ENCODE measurements around the gene SYMPK.

SYMPK gene

DNA sequence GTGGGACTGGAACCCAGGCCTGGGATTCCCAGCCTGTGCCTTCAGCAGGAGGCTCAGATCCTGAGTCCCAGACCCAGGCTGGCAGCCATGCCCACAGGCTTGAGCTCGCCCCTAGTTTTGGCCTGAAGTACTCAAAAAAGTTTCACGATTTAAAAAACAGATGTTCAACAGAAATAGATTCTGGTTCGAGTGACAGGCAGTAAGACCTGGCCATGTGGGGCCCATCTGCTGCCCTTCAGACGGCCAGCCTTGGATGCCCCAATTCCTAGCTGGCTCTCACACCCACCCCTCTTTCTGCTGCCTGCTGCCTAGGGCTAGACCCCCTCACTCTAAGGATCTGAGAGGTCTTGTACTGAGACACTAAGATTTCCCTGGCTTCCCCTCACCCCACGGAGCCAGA lies 77.8 kb downstream of the SYMPK start:
- H3K4me1 ChIP-seq (ENCODE audit: low read length) = peaks cover 18% of the 10 kb centered on the region
- TF ChIP-seq, protein P1, sequence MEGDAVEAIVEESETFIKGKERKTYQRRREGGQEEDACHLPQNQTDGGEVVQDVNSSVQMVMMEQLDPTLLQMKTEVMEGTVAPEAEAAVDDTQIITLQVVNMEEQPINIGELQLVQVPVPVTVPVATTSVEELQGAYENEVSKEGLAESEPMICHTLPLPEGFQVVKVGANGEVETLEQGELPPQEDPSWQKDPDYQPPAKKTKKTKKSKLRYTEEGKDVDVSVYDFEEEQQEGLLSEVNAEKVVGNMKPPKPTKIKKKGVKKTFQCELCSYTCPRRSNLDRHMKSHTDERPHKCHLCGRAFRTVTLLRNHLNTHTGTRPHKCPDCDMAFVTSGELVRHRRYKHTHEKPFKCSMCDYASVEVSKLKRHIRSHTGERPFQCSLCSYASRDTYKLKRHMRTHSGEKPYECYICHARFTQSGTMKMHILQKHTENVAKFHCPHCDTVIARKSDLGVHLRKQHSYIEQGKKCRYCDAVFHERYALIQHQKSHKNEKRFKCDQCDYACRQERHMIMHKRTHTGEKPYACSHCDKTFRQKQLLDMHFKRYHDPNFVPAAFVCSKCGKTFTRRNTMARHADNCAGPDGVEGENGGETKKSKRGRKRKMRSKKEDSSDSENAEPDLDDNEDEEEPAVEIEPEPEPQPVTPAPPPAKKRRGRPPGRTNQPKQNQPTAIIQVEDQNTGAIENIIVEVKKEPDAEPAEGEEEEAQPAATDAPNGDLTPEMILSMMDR (IDR thresholded peaks at IDR 0.05; ENCODE audit: low read depth, low read length) = no peak
- no peak for TF ChIP-seq EZH2phosphoT487 (IDR thresholded peaks at IDR 0.05; ENCODE audit: low read depth)
- H3K4me3 ChIP-seq (ENCODE audit: low read length) = no peak overlapping the region
- H3K79me2 ChIP-seq (ENCODE audit: low read length) = no peaks in the 10 kb centered on the region
- 0 out of 2 replicates have a peak, but pooled peaks cover 10% of the 10 kb centered on the region for H4K20me1 ChIP-seq (ENCODE audit: insufficient read depth, low read length)
- H3K27ac ChIP-seq (ENCODE audit: low read length) = no peak overlapping the region
- H3K36me3 ChIP-seq (replicated peaks; ENCODE audit: low read depth, low read length) = peaks cover 22% of the 10 kb centered on the region
- no peak overlapping the region for H2AFZ ChIP-seq (ENCODE audit: low read depth, low read length)
- H3K4me2 ChIP-seq (ENCODE audit: low read length) = no peak overlapping the region
- no peaks in the 10 kb centered on the region for H3K9me3 ChIP-seq (ENCODE audit: insufficient read depth, low read length)
- no peaks in the 10 kb centered on the region for H3K27me3 ChIP-seq (ENCODE audit: low read depth, low read length)
- H3K9ac ChIP-seq (ENCODE audit: low read length) = no peak overlapping the region

- H4K20me1 ChIP-seq (ENCODE audit: insufficient read depth, low read length) = 0 out of 2 replicates have a peak, but pooled peaks cover 10% of the 10 kb centered on the region
- H3K79me2 ChIP-seq (ENCODE audit: low read length) = no peaks in the 10 kb centered on the region
- H3K4me1 ChIP-seq (ENCODE audit: low read length) = peaks cover 22% of the 10 kb centered on the region
- H3K4me3 ChIP-seq (ENCODE audit: low read length) = no peak overlapping the region
- H3K4me2 ChIP-seq (ENCODE audit: low read length) = no peak overlapping the region
- H2AFZ ChIP-seq (ENCODE audit: low read depth, low read length) = no peak overlapping the region
- no peaks in the 10 kb centered on the region for H3K9me3 ChIP-seq (ENCODE audit: insufficient read depth, low read length)
- H3K36me3 ChIP-seq (replicated peaks; ENCODE audit: low read depth, low read length) = peaks cover 17% of the 10 kb centered on the region
- TF ChIP-seq, protein P1 (IDR thresholded peaks at IDR 0.05; ENCODE audit: low read depth, low read length) = no peak
- no peak for TF ChIP-seq EZH2phosphoT487 (IDR thresholded peaks at IDR 0.05; ENCODE audit: low read depth)
- no peak overlapping the region for H3K27ac ChIP-seq (ENCODE audit: low read length)
- H3K9ac ChIP-seq (ENCODE audit: low read length) = no peak overlapping the region
- no peaks in the 10 kb centered on the region for H3K27me3 ChIP-seq (ENCODE audit: low read depth, low read length)
These were observed 78.9 kb downstream of the SYMPK start for GRCh38 chr19:45784096-45784495.

DNA sequence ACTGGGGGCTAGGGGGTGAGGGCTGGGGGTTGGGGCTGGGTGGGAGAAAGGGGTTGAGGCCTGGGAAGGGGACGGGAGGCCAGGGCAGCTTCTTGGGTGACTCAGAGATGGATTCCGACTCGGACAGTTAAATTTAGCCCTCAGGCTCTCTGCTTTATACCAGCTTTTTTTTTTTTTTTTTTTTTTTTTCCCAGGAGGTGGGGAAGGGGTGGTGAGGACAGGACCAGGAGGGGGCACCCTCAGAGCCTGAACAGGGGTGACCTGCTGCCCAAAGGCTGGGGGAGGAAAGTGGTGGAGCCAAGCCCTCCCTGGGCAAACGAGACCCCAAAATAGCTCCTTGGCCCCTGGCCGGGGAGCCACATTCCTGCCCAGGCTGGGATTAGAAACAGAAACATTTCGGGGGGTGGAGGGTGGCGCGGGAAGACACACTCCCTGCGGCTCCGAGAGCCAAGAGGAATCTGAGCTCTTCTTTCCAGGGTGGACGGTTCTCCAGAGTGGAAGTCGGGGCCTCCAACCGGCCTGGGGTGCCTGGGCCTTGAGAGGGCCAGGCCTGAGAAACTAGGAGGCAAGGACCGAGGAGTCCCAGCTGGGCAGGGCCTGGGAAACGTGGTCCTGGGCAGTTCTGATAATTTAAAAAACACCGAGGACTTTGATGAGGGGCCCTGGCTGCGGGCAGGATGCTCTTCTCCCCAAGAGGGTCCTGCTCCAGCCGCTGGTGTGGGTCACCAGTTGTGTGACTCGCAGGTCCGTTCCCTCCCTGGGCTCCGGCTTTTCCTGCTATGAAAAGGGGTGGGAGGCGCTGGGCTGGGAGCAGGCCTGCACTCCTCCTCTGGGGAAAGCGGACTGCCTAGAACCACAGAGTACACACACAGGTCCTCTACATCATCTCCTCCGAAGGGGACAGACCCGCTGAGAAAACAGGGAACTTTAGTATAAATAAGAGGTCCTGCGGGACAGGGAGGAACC lies 79.8 kb downstream of the SYMPK start:
- H4K20me1 ChIP-seq (ENCODE audit: insufficient read depth, low read length) = 0 out of 2 replicates have a peak, but pooled peaks cover 10% of the 10 kb centered on the region
- no peak overlapping the region for H3K27ac ChIP-seq (ENCODE audit: low read length)
- no peaks in the 10 kb centered on the region for H3K9me3 ChIP-seq (ENCODE audit: insufficient read depth, low read length)
- peaks cover 31% of the 10 kb centered on the region for H3K4me1 ChIP-seq (ENCODE audit: low read length)
- no peak overlapping the region for H3K4me2 ChIP-seq (ENCODE audit: low read length)
- H2AFZ ChIP-seq (ENCODE audit: low read depth, low read length) = no peak overlapping the region
- no peak overlapping the region for H3K9ac ChIP-seq (ENCODE audit: low read length)
- TF ChIP-seq, protein P1 (IDR thresholded peaks at IDR 0.05; ENCODE audit: low read depth, low read length) = no peak
- no peak for TF ChIP-seq EZH2phosphoT487 (IDR thresholded peaks at IDR 0.05; ENCODE audit: low read depth)
- H3K4me3 ChIP-seq (ENCODE audit: low read length) = no peak overlapping the region
- H3K36me3 ChIP-seq (replicated peaks; ENCODE audit: low read depth, low read length) = peaks cover 13% of the 10 kb centered on the region
- H3K79me2 ChIP-seq (ENCODE audit: low read length) = no peaks in the 10 kb centered on the region
- H3K27me3 ChIP-seq (ENCODE audit: low read depth, low read length) = no peaks in the 10 kb centered on the region

DNA sequence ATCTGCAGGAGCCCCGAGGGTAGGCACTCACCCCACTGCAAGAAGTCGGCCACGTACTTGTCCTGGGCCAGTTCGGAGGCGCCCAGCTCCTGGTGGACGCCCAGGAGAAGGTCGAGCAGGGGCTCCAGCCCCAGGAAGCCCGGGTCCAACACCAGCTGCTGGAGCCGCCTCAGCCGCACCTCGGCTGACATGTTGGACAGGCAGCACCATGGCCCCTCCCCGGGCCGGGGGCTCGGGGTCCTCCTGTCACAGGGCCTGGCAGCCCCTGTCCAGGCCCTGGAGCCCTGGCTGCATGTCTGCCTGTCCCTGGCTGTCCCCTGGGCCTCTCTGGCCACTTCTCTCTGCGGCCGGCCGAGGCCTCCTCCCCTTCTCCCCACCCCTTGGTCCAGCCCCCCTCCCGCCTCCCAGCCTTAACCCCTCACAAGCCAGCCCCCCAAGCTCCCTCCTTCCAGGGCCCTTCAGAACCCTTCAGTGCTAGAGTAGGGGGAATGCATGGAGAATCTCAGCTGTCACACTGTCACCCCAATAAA lies 80.7 kb downstream of the SYMPK start, which contains the start of gene DMPK:
DMPK (minus strand) TSS at position 329 of the 530 bp plus-strand sequence; CDS start at position 191, 138 bp downstream.
- peaks cover 31% of the 10 kb centered on the region for H3K4me1 ChIP-seq (ENCODE audit: low read length)
- no peak within 1 kb of the TSS for H3K4me2 ChIP-seq (ENCODE audit: low read length)
- H3K36me3 ChIP-seq (replicated peaks; ENCODE audit: low read depth, low read length) = peaks cover 11% of the 10 kb centered on the region
- H3K27ac ChIP-seq (ENCODE audit: low read length) = no peak within 1 kb of the TSS
- H2AFZ ChIP-seq (ENCODE audit: low read depth, low read length) = no peak within 1 kb of the TSS
- H3K27me3 ChIP-seq (ENCODE audit: low read depth, low read length) = no peaks in the 10 kb centered on the region
- no peaks in the 10 kb centered on the region for H3K9me3 ChIP-seq (ENCODE audit: insufficient read depth, low read length)
- 0 out of 2 replicates have a peak, but pooled peaks cover 10% of the 10 kb centered on the region for H4K20me1 ChIP-seq (ENCODE audit: insufficient read depth, low read length)
- no peaks in the 10 kb centered on the region for H3K79me2 ChIP-seq (ENCODE audit: low read length)
- TF ChIP-seq, protein P1 (IDR thresholded peaks at IDR 0.05; ENCODE audit: low read depth, low read length) = no peak
- no peak for TF ChIP-seq EZH2phosphoT487 (IDR thresholded peaks at IDR 0.05; ENCODE audit: low read depth)
- no peak within 1 kb of the TSS for H3K9ac ChIP-seq (ENCODE audit: low read length)
- no peak within 1 kb of the TSS for H3K4me3 ChIP-seq (ENCODE audit: low read length)
